Activated T-cell treated with anti-CD3 and anti-CD28 coated beads for 48 hours (primary cell): ENCODE results near the gene ATP2A2.
"Not testable (repeated sequence)": the region's sequence is repeated elsewhere in the genome, so short reads cannot be mapped to it uniquely, and the experiment has no call there.

ENCODE experiments used
- DNase-seq: peaks from one replicate; pipeline ENCODE4 v3.0.0-alpha.2; 2020; ENCODE audit warnings: low read depth

Gene ATP2A2

DNA sequence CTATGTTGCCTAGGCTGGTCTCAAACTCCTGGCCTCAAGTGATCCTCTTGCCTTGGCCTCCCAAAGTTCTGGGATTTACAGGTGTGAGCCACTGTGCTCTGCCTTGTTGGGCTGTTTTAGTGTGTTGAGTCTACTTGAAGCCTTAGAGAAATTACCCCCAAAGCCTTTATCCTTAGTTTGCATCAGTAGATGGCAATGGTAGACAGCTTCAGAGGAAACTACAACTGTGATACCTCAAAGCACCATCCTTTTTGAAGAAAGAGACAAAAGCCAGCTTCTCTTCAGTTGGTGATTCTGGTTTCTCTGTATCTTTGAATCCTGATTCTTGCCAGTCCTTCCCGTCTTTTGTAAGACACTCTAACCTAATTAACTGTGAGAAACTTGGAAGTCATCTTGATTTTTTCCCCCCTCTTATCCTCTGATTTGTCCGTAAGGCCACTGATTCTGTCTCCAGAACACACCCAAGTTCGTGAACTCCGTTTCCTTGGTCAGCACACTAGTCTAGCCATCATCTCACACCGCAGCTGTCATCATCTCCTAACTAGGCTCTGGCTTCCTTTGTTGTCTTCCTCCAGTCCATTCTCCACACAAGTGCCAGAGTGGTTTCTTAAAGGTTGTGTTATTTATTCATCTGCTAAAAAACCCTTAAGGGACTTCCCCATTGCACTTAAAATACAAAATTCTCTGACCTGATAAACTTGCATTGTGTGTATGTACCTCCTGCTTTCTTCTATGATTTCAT is 20.2 kb downstream of the ATP2A2 start:
- no peak for DNase-seq

GRCh38 chr12:110304061-110304551 is 23.1 kb downstream of the ATP2A2 start:
- no peak for DNase-seq

- DNase-seq: no peak
Observed at GRCh38 chr12:110307372-110307771, 26.3 kb downstream of the ATP2A2 start.

- no peak for DNase-seq
Observed at GRCh38 chr12:110310763-110311162, 29.7 kb downstream of the ATP2A2 start.

- no peak for DNase-seq
Observed at GRCh38 chr12:110311903-110312302, 30.9 kb downstream of the ATP2A2 start.

GRCh38 chr12:110312581-110313360 is 31.7 kb downstream of the ATP2A2 start:
- DNase-seq: no peak

GRCh38 chr12:110314308-110314707 is 33.3 kb downstream of the ATP2A2 start:
- DNase-seq: no peak

DNA sequence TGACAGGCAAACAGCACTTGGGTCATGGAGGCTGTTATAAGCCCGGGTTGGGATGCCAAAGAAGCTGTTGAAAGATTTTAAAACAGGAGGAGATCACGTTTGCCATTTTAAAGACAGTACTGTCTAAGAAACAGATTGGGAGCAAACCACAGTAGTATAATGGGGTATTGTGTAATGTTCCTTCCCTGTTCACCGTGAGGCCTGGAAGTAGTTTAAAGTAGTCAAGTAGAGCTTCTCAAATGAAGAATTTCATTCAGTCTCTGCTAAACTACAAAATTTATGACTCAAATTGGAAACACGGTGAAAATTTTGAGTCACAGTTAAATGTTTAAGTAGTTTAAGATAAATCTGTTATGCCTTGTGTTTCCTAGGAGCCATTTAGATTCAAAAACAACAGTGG is 35.8 kb downstream of the ATP2A2 start:
- DNase-seq: no peak

- DNase-seq: no peak
Observed at GRCh38 chr12:110317911-110318310, 36.9 kb downstream of the ATP2A2 start.

DNA sequence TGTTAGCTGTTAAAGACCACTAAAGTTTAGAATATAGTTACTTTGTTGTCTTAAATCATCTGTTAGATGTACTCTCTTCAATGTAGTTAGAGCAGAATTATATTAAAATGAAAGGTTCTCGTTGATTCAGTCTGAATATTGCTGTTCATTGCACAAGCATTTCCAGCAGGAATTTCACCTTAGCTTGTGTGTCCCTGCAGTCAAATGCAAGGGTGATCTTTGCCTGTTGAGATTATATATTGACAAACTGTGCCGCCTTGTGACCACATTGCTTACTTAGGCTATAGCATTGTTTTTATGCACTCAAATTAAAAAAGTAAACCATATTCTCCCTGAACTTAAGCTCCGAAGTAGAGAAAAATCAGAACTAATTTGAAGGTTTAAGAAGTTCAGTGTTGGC is 39.5 kb downstream of the ATP2A2 start:
- DNase-seq: no peak

DNA sequence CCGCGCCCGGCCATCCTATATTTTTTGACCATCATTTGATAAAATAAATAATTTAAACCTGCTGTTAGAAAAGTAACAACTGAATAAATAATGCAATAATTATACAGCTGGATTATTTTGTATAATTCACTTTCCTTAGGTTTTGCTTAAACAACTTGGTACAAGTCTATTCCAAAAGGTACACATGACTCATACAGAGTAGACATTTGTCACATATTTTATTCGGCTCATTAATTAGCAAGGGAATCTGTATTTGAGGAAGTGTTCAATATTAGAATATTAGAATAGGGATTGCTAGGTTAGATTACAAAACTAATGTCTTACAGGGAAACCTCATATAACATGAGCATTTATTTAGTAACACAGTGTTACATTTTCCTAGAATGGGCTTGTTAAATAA is 48.7 kb downstream of the ATP2A2 start:
- DNase-seq: no peak

- no peak for DNase-seq
Observed at GRCh38 chr12:110330124-110330523, 49.1 kb downstream of the ATP2A2 start.

DNA sequence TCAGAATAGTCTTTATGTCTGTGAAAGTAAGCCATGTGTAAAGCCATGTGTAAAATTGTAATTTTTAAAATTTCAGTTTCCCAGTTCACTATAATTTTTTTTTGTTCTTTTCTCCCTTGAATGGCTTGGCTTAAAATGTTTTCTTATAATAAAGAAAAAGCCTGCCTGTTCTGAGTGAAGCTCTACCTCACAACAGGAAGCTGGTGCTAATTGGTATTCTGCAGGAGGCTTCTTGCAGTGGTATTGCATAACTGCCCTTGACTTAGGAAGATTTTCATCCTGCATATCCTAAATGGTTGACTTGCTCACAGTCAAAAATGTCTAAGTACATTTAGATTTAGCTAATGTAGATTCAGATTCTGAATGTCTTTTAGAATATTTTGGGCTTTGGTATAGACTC is 49.5 kb downstream of the ATP2A2 start:
- no peak for DNase-seq

DNA sequence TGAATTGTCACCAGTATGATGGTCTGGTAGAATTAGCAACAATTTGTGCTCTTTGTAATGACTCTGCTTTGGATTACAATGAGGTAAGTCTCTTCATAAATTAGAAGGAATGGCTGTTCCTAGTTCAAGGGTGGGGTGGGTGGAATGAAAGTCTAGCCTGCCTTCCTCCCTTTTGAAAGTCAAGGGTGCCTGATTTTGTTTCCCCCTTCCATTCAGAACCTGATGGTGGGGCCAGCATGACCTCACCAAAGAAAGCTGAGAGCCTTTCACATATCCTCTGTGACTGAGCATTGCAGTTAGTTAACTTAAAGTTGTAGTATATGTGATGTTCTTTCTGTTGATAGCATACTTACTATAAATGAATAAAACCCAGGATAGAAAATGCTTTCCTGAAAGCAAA is 52.2 kb downstream of the ATP2A2 start:
- DNase-seq: no peak

- no peak for DNase-seq
Observed at GRCh38 chr12:110335481-110336045, 54.5 kb downstream of the ATP2A2 start.

GRCh38 chr12:110337912-110338710 is 57.1 kb downstream of the ATP2A2 start:
- no peak for DNase-seq

- no peak for DNase-seq
Observed at GRCh38 chr12:110338754-110339153, 57.7 kb downstream of the ATP2A2 start.

DNA sequence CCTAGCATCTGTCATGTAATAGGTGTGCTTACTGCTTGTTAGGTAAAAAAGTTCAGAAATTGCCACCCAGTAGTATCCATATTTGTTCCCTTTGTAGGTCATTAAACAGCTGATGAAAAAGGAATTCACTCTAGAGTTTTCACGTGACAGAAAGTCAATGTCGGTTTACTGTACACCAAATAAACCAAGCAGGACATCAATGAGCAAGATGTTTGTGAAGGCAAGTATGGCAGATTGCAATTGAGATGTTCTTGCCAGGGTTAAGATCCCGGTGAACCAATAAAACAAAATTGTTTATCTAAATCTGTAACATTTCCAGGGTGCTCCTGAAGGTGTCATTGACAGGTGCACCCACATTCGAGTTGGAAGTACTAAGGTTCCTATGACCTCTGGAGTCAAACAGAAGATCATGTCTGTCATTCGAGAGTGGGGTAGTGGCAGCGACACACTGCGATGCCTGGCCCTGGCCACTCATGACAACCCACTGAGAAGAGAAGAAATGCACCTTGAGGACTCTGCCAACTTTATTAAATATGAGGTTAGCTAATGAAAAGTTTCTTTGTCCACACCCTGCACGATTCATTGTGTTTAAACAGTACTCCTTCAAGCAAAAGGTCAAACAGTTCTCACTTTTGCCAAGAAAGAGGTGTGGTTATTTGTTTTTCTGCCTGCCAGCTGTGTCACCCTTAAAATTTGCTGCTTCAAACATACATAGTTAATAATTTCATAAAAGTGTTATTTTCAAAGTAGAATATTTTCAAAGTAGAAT is 58.3 kb downstream of the ATP2A2 start:
- no peak for DNase-seq

GRCh38 chr12:110340261-110340660 is 59.2 kb downstream of the ATP2A2 start:
- DNase-seq: not testable (repeated sequence)

- DNase-seq: no peak
Observed at GRCh38 chr12:110340706-110341105, 59.7 kb downstream of the ATP2A2 start.

DNA sequence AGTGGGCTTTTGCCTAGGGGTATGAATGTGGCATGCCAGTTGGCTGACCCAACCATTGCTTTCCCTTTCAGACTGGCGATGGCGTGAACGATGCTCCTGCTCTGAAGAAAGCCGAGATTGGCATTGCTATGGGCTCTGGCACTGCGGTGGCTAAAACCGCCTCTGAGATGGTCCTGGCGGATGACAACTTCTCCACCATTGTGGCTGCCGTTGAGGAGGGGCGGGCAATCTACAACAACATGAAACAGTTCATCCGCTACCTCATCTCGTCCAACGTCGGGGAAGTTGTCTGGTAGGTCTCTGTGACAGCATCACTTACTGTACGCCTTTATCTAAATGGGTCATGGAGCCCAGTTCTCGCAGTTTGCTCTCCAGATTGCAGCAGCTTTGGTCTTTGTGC is 61.1 kb downstream of the ATP2A2 start:
- DNase-seq: no peak
